HCT116 (cell line): ENCODE measurements around the gene UAP1.

Experiments
- CEBPB ChIP-seq: IDR thresholded peaks from 2 replicates; pipeline ENCODE4 v1.6.1; 2012; ENCODE audit warnings: low read depth
- POLR2A ChIP-seq: IDR thresholded peaks from 2 replicates; pipeline ENCODE4 v1.7.0; 2011; ENCODE audit warnings: borderline replicate concordance; ENCODE audit not compliant: insufficient read depth, insufficient read length; ENCODE audit errors: extremely low read depth
- TCF7L2 ChIP-seq: IDR thresholded peaks from 2 replicates; pipeline ENCODE4 v1.7.0; 2011; ENCODE audit warnings: borderline replicate concordance, inconsistent platforms; ENCODE audit not compliant: insufficient read depth, insufficient read length; ENCODE audit errors: extremely low read depth
- TF ChIP-seq, protein P1 (sequence below), 3 experiments: fragments of 200-600 bp in 1 of 3; sonication (generic) in 1 of 3; IDR thresholded peaks in 2 of 3; conservative IDR thresholded peaks in 1 of 3; 2 replicates each; pipeline ENCODE4 v1.5.1; 2012 to 2017; ENCODE audit warnings: low read depth in 2 of 3, low read length in 2 of 3, antibody characterized with exemption in 1 of 3, borderline replicate concordance in 1 of 3, control low read depth in 1 of 3, mild to moderate bottlenecking in 1 of 3, mixed read lengths in 1 of 3, mixed run types in 1 of 3, moderate library complexity in 1 of 3; ENCODE audit not compliant: insufficient read depth in 1 of 3
- TF ChIP-seq, protein P2 (sequence below): IDR thresholded peaks from 2 replicates; pipeline ENCODE4 v1.6.1; 2012; ENCODE audit warnings: low read depth

DNA sequence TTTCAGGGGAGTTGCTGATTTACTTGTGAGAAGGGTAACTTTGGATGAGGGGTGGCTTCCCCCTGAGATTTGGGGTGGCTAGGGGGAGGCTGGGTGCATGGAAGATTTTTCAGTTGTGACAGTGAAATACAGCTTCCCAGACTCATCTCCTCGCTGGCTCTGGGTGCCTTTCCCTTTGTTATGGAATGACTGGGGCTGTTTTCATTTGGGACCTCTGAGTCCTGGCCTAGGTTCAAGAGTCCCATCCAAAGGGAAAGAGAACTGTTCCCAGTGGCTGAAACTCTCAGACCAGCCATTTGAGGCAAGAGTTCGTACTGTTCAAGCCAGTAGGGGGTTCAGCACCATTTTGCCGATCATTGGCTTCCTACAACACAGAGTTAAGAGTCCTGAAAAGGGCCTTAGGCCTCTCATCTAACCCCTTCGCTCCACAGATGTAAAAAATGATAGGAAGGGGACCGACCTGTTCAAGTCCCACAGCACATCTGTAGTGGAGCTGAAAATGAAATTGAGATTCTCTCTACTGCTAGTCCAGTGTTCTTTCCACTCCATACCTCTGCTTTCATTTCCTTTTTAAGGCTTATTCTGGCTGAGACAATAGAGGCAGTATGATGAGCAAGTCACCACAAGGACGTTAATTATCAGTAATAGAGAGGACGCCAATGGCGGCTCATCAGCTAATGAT is 71.7 kb downstream of the UAP1 start:
- TF ChIP-seq CEBPB: no peak
- TF ChIP-seq, protein P1, sequence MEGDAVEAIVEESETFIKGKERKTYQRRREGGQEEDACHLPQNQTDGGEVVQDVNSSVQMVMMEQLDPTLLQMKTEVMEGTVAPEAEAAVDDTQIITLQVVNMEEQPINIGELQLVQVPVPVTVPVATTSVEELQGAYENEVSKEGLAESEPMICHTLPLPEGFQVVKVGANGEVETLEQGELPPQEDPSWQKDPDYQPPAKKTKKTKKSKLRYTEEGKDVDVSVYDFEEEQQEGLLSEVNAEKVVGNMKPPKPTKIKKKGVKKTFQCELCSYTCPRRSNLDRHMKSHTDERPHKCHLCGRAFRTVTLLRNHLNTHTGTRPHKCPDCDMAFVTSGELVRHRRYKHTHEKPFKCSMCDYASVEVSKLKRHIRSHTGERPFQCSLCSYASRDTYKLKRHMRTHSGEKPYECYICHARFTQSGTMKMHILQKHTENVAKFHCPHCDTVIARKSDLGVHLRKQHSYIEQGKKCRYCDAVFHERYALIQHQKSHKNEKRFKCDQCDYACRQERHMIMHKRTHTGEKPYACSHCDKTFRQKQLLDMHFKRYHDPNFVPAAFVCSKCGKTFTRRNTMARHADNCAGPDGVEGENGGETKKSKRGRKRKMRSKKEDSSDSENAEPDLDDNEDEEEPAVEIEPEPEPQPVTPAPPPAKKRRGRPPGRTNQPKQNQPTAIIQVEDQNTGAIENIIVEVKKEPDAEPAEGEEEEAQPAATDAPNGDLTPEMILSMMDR (IDR thresholded peaks at IDR 0.05 in 2 of 3, conservative IDR thresholded peaks at IDR 0.05 in 1 of 3; ENCODE audit: borderline replicate concordance in 1 of 3, insufficient read depth in 1 of 3, low read depth in 2 of 3, low read length in 2 of 3): no peak
- TF ChIP-seq, protein P2, sequence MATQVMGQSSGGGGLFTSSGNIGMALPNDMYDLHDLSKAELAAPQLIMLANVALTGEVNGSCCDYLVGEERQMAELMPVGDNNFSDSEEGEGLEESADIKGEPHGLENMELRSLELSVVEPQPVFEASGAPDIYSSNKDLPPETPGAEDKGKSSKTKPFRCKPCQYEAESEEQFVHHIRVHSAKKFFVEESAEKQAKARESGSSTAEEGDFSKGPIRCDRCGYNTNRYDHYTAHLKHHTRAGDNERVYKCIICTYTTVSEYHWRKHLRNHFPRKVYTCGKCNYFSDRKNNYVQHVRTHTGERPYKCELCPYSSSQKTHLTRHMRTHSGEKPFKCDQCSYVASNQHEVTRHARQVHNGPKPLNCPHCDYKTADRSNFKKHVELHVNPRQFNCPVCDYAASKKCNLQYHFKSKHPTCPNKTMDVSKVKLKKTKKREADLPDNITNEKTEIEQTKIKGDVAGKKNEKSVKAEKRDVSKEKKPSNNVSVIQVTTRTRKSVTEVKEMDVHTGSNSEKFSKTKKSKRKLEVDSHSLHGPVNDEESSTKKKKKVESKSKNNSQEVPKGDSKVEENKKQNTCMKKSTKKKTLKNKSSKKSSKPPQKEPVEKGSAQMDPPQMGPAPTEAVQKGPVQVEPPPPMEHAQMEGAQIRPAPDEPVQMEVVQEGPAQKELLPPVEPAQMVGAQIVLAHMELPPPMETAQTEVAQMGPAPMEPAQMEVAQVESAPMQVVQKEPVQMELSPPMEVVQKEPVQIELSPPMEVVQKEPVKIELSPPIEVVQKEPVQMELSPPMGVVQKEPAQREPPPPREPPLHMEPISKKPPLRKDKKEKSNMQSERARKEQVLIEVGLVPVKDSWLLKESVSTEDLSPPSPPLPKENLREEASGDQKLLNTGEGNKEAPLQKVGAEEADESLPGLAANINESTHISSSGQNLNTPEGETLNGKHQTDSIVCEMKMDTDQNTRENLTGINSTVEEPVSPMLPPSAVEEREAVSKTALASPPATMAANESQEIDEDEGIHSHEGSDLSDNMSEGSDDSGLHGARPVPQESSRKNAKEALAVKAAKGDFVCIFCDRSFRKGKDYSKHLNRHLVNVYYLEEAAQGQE: no peak
- no peak for TF ChIP-seq POLR2A
- no peak for TF ChIP-seq TCF7L2
